Kidney tubule cell (primary cell): ENCODE measurements around the gene RTN1.

Experiments
- DNase-seq: peaks from one replicate; pipeline ENCODE4 v3.0.0-alpha.2; 2018; ENCODE audit warnings: low spot score

RTN1 gene

DNA sequence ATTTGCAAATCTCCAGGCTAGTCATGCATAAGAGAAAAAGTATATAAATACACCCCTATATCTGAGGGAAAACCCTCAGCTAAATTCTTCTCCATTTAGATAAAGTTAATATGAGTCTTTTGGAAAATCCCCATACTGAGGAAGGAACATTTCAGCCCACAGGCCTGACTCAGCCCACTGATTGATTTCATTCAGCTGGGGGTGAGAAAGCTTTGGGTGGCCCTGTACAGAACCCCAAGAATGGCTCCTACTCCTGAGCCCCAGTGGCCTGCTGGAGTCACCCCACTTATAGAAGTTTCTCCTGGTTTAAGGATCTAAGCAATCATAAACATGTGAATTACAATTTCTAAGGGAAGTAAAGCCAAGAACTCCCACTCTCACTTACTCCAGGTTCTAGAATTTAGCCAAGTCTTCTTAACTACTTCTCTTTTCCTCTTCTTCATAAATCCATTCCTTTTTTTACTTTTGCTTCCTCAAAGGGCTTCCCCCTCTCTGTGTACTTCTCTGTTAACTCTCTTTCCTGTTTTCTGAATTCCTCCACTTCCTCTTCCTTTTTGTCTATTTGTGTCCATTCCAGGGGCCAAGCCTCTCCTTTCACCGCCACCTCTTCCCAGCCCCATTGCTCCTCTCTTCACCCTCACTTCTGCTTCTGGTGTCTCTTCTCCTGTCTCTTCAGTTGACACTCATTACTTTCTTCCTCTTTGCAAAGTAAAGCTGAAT, 21.0 kb downstream of the RTN1 start:
- no peak for DNase-seq

DNA sequence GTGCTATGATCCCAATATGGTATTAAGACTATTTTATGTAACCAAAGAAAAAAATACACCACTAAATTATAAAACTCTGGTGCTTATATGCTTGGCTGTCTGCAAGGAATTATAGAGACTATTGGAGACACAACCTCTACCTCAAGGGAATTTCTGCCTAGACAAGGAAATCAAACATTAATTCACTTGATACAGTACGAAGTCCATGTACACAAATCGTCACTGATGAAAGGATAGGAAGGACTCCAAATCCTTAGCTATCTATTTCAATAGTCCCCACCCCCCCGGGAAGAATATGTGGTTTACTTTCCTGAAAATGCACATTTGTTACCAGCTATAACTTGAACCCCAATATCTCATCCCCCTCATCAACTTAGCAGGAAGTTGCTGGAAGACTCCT, 21.9 kb downstream of the RTN1 start:
- no peak for DNase-seq

DNA sequence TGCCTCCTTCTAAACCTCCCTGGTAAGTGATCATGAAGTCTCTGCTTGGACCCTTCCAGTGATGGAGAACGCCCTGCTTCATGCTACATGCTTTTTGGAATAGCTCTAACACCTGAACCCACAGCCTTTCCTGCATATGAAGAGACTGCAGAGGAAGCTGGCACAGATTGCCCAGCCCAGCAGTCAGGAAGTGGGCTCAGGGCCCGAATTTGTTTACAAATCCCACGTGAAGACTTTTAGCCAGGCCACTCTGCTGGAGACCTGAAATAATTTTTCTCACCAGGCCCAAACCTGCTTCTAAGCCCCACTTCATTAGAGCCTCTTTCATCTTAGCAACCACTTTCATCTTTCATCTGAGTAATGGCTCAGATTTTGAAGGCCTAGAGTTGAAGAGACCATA, 22.9 kb downstream of the RTN1 start:
- no peak for DNase-seq

DNA sequence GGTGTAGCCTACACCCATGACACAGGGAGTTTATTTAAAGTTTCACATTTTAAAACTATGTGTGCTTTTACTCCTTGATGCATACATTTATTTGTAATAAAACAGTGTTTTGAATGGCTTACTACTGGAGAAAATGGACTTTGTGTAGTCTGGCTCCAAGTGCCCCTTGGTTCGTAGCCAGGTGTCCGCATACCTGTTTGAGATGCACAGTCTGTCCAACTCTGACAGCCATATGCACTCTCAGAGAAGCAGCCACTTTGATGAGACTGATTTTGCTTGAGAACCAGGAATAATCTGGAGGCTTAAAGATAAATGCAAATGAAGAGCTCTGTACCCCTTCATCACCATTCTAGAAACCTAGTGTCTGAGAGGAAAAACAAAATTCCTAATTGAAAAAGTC, 24.0 kb downstream of the RTN1 start:
- DNase-seq: no peak

DNA sequence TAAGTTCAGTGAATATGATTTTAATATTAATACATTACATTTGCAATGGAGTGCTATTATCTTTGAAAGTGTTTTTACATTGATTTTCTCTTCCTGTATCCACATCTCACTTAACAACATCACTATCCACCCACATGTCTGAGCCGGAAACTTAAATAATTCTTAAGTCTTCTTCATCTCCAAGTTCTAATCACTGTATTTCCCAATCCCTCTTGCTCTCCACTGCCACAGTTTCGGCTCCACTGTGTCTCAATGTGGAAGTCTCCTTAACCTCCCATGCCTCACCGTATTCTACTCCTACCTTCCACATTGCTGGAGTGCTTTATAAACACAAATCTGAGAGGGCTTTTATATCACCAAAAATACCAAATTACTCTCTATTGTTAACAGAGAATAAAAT, 25.3 kb downstream of the RTN1 start:
- DNase-seq: no peak

DNA sequence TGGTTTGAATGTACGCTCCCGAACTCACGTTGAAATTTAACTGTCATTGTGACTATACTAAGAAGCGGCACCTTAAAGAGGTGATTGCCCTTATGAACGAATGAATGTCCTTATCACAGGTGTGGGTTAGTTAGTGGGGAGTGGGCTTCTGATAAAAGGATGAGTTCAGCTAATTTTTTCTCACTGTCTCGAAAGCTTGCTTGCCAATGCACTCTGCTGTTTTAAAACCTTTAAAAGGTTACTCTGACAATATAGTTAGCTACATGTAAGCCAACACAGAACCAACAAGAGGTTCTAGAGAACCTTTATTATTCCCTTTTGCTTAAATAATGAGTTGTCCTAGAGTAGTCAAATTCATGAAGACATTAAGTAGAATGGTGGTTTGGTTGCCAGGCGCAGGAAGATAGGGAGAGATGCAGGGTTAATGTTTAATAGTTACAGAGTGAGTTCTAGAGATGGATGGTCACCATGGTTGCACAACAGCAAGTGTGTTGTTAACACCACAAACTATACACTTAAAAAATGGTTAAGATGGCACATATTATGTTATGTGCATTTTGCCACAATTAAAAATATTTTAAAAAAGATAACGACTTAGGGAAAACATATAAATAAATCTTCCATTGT, 26.3 kb downstream of the RTN1 start:
- DNase-seq: peak; percentile 33

DNA sequence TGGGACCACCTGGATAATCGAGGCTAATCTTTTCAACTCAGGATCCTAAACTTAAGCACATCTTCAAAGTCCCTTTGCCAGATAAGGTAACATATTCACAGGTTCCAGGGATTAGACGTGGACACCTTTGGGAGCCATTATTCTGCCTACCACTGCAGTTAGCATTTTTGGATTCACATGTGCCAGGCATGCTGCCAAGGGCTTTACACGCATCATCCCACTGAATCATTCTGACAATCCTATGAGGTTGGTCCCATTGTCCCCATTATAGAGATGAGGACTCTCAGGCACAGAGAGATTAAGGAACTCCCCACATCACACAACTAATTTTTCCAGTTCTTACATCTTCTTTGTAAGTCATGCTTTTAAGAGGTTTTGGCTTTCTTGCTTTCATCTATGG, 34.5 kb downstream of the RTN1 start:
- no peak for DNase-seq

DNA sequence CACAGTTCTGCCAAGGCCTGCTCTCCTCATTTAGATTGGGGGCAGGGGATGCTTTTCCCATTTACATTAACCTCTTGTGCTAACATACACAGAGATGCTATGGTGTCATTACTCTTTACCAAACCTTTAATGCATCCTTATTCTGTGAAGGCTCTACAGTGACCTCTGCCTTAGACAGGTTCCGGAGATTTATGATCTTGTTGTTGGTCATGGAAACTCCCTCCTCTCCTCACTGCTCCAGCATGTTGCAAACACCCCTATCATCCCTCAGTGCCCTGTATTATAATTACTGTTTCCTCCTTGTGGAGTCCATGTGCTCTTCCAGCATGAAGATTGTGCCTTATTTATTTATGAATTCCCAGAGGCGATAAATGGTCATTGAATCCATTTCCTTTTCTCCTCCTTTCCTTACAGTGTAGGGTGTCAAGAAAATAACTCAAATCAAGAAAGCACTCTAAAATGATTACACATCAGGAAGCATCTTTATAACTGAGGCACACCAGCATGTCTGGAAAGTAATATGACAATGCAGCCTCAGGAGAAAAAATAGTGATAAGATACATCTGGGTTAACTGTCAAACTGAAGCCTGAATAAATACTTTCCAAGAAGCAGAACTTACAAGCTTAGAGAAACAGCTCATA, 37.8 kb downstream of the RTN1 start:
- no peak for DNase-seq

DNA sequence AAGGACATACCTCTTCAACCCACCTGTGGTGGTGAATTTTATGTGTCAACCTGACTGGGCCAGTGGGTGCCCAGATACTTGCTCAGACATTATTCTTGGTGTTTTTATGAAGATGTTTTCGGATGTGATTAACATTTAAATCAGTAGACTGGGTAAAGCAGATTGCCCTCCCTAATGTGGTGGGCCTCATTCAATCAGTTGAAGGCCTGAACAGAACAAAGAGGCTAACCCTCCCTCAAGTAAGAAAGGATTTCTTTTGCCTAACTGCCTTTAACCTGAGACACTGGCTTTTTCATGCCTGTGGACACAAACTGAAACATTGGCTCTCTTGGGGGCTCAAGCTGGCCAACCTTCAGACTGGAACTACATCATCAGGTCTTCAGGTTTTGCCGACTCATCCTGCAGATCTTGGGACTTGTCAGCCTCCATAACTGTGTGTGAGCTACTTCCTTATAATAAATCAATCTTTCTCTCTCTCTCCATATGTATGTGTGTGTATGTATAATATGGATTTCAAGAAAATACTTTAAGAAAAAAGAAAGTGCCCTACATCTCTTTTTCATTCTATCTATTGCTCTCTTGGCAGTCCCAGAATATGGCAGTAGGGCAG, 39.4 kb downstream of the RTN1 start:
- DNase-seq: no peak

DNA sequence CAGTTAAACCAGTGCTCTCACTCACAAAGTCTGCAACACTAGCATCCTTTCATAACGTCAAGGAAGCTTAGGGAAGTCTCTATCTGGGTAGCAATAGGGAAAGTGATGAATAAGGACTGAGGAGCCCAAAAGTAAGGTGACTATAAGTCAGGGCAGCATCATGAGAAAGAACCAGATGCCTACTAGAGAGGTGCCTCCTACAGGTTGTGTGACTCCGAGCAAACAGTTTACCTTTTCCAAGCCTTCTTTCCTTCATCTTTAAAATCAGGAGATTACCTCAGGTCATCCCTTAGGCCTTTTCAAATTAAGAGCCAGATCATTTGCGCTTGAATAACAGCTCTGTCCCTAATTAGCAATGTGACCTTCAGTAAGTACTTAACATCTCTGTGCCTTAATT, 40.2 kb downstream of the RTN1 start:
- no peak for DNase-seq

DNA sequence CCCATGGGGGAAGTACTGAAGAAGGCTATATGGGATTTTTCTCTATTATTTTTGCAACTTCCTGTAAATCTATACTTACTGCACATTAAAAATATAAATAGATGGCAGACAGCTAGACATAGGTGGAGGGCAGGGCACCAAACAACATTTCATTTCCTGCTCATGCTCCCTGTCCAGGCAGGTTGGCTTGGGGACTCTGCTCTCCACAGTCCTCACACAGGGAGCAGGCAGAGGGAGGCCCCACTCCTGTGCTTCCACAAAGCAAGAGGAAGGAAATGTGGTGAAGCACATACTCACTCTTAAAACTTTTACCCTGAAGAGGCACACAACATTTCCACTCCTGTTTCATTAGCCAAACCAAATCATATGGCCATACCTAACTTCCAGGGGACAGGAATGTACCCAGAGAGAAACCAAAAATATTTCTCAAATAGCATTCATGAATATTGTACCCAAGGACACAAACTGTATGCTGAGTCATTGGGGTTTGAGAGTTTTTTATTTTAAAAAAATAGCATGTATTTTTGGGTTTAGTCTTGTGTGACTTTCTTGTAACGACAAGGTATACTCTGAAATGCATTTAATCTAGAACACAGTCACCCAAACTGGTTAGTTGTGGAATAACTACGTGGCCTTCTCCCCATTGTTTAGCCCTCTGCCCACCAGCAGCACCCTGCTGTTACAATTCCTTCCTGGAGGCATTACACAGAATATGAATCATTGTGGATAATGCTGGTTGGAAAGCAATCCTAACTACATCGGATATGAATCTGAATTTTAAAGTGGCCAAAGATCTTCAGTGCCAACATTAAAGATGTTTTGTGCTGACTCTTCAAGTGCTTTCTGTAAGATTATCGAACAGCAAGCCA, 40.9 kb downstream of the RTN1 start:
- no peak for DNase-seq

DNA sequence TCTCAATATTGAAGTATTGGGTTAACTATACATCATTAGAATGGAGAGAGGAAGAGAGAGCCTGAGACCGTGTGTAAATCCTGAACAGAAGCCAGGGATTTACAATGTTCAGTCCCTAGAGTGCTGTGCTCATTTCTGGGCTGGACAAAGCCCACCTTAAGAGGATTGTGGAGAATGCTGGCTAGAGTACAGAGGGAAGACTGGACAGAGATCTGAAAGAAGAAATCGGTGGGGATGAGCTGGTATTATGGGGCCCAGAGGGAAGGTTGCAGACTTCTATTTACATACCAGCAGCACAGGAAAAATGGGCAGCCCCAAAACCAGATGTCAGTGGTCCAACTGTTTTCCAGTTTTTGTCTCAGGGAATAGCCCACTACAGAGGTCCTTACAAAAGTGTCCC, 42.3 kb downstream of the RTN1 start:
- DNase-seq: no peak

DNA sequence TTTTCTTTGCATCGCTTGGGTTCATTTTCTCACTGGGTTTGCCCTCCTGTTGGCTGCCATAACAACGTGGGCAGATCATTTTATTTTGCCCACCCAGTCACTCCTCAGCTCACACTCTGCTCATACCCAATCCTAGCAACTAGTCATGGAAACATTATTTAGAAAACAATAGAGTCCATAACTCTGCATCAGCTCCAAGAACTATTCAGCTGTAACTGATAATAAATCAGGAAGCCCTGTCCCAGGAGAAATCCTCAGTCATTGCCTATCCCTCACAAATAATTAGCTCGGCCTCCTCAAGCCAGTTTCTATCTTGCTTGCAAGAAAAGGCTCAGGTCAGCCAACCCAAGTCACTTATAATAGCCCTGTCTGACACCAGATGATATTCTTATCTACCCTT, 43.2 kb downstream of the RTN1 start:
- DNase-seq: peak; percentile 42

DNA sequence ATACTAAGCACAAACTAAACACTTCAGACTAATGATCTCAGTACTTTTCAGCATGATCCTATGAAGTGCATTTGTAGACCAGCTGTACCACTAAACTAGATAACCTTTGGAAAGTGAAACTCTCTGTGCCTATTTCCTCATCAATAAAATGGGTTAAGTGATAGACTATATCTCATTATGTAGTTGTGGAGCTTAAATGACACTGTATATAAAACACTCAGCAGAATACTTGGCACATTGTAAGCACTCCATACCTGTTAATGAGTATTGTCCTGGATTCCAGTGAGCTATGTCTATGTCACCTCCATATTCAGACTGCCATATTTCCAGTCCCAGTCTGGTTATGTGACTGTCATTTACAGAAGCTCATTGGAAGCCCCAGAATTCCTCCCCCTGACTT, 44.4 kb downstream of the RTN1 start:
- DNase-seq: no peak

DNA sequence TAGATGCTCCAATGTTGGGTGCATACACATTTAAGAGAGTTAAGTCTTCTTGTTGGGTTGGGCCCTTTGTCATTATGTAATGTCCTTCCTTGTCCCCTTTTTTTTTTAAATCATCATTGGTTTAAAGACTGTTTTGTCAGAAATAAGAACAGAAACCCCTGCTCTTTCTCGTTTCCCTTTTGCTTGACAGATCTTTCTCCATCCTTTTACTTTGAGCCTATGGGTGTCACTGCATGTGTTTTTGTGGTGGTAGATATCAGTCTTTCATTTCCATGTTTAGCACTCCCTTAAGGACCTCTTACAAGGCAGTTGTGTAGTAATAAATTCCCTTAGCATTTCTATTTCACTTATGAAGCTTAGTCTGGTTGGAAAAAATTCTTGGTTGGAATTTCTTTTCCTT, 47.4 kb downstream of the RTN1 start:
- no peak for DNase-seq

DNA sequence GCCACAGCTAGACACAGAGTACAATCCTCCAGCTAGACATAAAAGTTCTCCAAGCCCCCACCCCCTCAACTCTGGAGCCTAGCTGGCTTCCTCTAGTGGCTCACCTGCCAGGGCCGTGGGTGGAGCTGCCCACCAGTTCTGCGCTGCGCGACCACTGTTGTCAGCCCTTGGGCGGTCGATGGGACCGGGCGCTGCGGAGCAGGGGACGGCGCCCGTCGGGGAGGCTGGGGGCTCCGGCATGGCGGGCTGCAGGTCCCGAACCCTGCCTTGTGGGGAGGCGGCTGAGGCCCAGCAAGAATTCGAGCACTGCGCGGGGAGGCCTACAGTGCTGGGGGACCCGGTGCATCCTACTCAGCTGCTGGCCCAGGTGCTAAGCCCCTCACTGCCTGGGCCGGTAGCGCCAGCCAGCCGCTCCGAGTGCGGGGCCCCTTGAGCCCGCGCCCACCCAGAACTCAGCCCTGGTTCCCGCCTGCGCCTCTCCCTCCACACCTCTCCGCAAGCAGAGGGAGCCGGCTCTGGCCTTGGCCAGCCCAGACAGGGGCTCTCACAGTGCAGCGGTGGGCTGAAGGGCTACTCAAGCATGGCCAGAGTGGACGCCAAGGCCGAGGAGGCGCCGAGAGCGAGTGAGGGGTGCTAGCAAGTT, 51.0 kb downstream of the RTN1 start:
- no peak for DNase-seq

DNA sequence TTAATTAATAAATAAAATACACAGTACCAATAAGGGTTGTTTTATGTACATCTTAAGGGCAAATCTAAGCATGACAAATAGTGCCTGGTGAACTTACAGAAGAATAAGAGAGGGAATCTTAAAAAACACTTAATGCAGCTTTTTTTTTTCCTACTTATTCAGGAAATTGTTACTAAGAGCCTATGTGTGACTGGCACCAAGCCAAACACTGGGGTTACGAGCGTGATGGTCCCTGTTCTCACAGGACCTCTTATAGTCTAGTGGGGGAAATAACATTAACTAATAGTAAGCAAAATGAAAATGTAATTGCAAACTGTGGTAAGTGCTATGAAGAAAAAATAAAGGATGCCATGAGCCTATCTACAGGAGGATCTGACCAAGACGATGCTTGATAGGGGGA, 53.6 kb downstream of the RTN1 start:
- no peak for DNase-seq

DNA sequence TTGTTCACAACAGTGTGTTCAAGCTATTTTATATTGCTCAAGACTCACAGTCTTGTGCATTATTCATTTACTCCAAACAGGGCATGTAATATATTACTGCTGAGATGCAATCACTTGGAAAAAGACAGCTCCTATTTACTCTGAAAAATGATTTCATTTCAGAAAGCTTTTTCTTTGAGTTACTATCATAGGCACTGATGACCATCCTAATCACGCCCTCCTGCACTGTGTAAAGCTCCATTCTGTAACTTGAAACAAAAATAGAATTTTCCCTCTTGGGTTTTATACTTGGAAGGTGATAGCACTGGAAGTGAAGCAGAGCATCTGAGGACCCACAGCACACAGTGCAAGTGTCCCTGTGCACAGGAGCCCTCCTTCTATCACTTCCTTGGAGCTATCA, 55.6 kb downstream of the RTN1 start:
- DNase-seq: no peak

DNA sequence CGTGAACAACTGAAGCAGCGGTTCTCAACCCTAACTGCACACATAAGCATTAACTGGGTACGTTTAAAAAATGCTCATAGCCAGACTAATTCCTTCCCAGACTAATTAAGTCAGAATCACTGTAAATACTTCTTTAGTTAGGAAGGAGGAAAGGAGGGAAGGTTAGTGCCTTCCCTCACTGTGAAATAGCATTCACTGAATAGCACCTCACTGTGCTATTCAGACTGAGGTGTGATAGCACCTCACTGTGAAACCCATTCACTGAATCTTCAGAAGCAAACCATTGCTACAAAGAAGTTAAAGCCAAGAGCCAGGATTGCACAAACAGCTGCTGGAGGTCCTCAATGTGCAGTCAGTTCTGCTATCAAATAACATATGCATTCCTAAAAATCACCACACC, 58.8 kb downstream of the RTN1 start:
- DNase-seq: no peak

DNA sequence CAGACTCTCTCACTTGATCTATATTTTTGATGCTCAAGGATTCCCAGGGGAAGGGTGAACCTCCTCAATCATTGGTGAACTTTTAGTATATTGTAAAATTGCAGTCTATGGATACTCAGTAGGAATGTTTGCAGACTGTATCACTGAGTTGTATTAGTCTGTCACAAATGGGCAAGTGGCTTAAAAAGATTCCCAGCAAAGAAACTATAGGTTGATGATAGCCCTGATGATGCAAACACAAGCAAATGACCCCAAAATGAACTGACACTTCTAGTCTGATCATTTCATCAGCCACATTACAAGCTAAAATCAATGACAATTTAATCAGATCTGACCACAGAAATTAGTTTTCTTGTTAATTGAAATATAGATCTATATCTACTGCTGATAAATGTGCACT, 59.5 kb downstream of the RTN1 start:
- no peak for DNase-seq

DNA sequence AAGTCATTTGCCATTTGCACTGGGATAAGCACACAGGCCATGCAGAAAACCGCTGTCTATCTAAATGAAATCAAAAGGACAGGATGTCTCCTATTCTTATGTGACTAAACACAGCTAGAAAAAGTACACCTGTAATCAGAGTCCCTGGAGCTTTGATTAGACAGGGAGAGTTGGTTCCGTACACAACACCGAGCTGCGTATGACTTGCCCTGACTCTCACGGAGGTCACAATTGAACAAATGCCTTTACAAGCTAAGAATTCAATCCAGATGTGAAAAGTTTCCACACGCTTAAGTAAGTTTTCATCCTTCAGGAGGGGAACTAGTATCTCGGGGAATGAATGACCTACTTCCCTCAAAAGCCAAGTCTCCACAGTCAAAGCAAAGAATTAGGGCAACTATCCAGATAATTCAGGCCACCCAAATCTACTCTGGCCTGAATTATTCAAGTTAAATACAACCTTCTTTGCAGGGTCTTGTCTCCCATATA, 67.5 kb downstream of the RTN1 start:
- DNase-seq: no peak

DNA sequence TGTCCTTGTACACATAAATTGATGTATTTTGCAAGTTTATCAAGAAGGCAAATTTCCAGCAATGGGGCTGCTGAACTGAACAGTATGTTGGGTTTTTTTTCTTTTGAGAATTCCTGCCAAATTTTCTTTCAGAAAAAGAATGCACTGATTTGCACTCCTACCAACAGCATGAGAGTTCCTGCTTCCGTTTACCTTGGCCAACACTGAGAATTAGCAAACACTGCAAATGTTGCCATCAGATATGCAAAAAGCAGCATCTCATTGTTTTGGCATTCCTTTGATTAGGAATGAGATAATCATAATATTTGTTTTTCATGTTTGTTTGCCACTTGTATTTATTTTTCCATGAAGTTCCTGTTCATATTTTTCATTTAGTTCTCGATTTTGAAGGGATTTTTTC, 82.4 kb downstream of the RTN1 start:
- no peak for DNase-seq
